CD4-positive, alpha-beta T cell treated with Interleukin-10 for 1 hour (primary cell): ENCODE data around the gene ATP4A.
A peak's percentile ranks its signal among the peaks of the same experiment; 100 is the strongest.

Experiments used
- DNase-seq: peaks from one replicate; pipeline ENCODE4 v3.0.0-alpha.2; 2020

Gene ATP4A

GRCh38 chr19:35549174-35549788 is 14.2 kb downstream of the ATP4A start:
- DNase-seq, result peak; percentile 70

GRCh38 chr19:35546532-35546931 is 16.9 kb downstream of the ATP4A start:
- DNase-seq, result no peak

- peak; percentile 54 for DNase-seq
Measured at GRCh38 chr19:35545855-35546381, 17.5 kb downstream of the ATP4A start.

GRCh38 chr19:35545001-35545854 is 18.2 kb downstream of the ATP4A start, which contains the start of gene TMEM147:
TSS of gene TMEM147 (plus strand) at chr19:35545626. CDS start at chr19:35545740, 114 bp downstream.
- DNase-seq, result peak; percentile 82

- DNase-seq, result no peak
Measured at GRCh38 chr19:35544110-35544802, 19.2 kb downstream of the ATP4A start.

- no peak for DNase-seq
Measured at GRCh38 chr19:35543280-35544109, 20.0 kb downstream of the ATP4A start.

GRCh38 chr19:35542209-35542608 is 21.2 kb downstream of the ATP4A start:
- DNase-seq, result no peak

GRCh38 chr19:35540356-35540927 is 23.0 kb downstream of the ATP4A start:
- no peak for DNase-seq

GRCh38 chr19:35539850-35540249 is 23.6 kb downstream of the ATP4A start:
- no peak for DNase-seq

- DNase-seq, result no peak
Measured at GRCh38 chr19:35539314-35539713, 24.1 kb downstream of the ATP4A start.

GRCh38 chr19:35534803-35535480 is 28.5 kb downstream of the ATP4A start:
- DNase-seq, result no peak

- peak; percentile 47 for DNase-seq
Measured at GRCh38 chr19:35533822-35534392, 29.6 kb downstream of the ATP4A start.

GRCh38 chr19:35533201-35533821 is 30.1 kb downstream of the ATP4A start, which contains the start of gene GAPDHS:
TSS of gene GAPDHS (plus strand) at chr19:35533456. CDS start at chr19:35533528, 72 bp downstream.
- DNase-seq, result no peak

- DNase-seq, result no peak
Measured at GRCh38 chr19:35531291-35531690, 32.2 kb downstream of the ATP4A start.

- no peak for DNase-seq
Measured at GRCh38 chr19:35529241-35530218, 33.9 kb downstream of the ATP4A start.

- DNase-seq, result no peak
Measured at GRCh38 chr19:35528218-35529038, 35.0 kb downstream of the ATP4A start, which contains the start of gene SBSN. TSS of gene SBSN (minus strand) at chr19:35528311. CDS start at chr19:35528281, 30 bp downstream.

GRCh38 chr19:35525873-35526272 is 37.6 kb downstream of the ATP4A start:
- DNase-seq, result no peak

GRCh38 chr19:35524181-35524837 is 39.1 kb downstream of the ATP4A start:
- DNase-seq, result no peak
